Hepatocyte (in vitro differentiated cells): Measurements from ENCODE around the gene GPATCH4. TPM values are rescaled to one million over a fixed set of nuclear protein-coding genes. Genes with fewer than 3 reads are reported as not detected.
"Not testable (repeated sequence)": the region's sequence is repeated elsewhere in the genome, so short reads cannot be mapped to it uniquely, and the experiment has no call there.

Experiments used
- DNase-seq: peaks from one replicate; pipeline ENCODE4 v3.0.0-alpha.2; 2016; ENCODE audit warnings: low spot score
- H2AFZ ChIP-seq: fragments of 200-600 bp; sonication (generic); 2 replicates; pipeline ENCODE4 v1.6.0; 2016; ENCODE audit warnings: antibody characterized with exemption, mild to moderate bottlenecking
- H3K27ac ChIP-seq: fragments of 200-600 bp; sonication (generic); 2 replicates; pipeline ENCODE4 v1.5.1; 2016; ENCODE audit warnings: mild to moderate bottlenecking
- H3K27me3 ChIP-seq: fragments of 200-600 bp; sonication (generic); 2 replicates; pipeline ENCODE4 v1.6.1; 2016
- H3K36me3 ChIP-seq: fragments of 200-600 bp; sonication (generic); replicated peaks from 2 replicates; pipeline ENCODE4 v1.5.1; 2016; ENCODE audit warnings: low read depth; ENCODE audit not compliant: insufficient read depth
- H3K4me1 ChIP-seq: fragments of 200-600 bp; sonication (generic); 2 replicates; pipeline ENCODE4 v1.5.1; 2016; ENCODE audit warnings: mild to moderate bottlenecking, moderate library complexity; ENCODE audit not compliant: insufficient read depth
- H3K4me2 ChIP-seq: fragments of 200-600 bp; sonication (generic); 2 replicates; pipeline ENCODE4 v1.6.0; 2016
- H3K4me3 ChIP-seq: fragments of 200-600 bp; sonication (generic); 2 replicates; pipeline ENCODE4 v1.5.1; 2016; ENCODE audit warnings: mild to moderate bottlenecking
- H3K79me2 ChIP-seq: fragments of 200-600 bp; sonication (generic); 2 replicates; pipeline ENCODE4 v1.6.0; 2017; ENCODE audit warnings: mild to moderate bottlenecking
- H3K9me2 ChIP-seq: fragments of 200-600 bp; sonication (generic); replicated peaks from 2 replicates; pipeline ENCODE4 v1.6.0; 2017; ENCODE audit warnings: mild to moderate bottlenecking; ENCODE audit not compliant: insufficient read depth
- H3K9me3 ChIP-seq: fragments of 200-600 bp; sonication (generic); 2 replicates; pipeline ENCODE4 v1.5.1; 2016; ENCODE audit warnings: low read depth, mild to moderate bottlenecking
- H4K20me1 ChIP-seq: fragments of 200-600 bp; sonication (generic); 2 replicates; pipeline ENCODE4 v1.6.0; 2016; ENCODE audit warnings: mild to moderate bottlenecking; ENCODE audit not compliant: insufficient read depth, poor library complexity, severe bottlenecking
- CTCF ChIP-seq: fragments of 200-600 bp; sonication (generic); IDR thresholded peaks from 2 replicates; pipeline ENCODE4 v1.5.1; 2016; ENCODE audit warnings: antibody characterized with exemption, mild to moderate bottlenecking; ENCODE audit not compliant: poor library complexity
- EZH2 ChIP-seq: fragments of 200-600 bp; sonication (generic); IDR thresholded peaks from 2 replicates; pipeline ENCODE4 v1.6.1; 2016; ENCODE audit warnings: antibody characterized with exemption, mild to moderate bottlenecking, borderline replicate concordance
- EZH2phosphoT487 ChIP-seq: fragments of 200-600 bp; sonication (generic); IDR thresholded peaks from one replicate; pipeline ENCODE4 v1.6.1; 2018; ENCODE audit warnings: antibody characterized with exemption, mild to moderate bottlenecking, low read depth, moderate library complexity; ENCODE audit not compliant: unreplicated experiment, severe bottlenecking
- WGBS: methylation state at CpG from one replicate; pipeline ENCODE4 v1.1.6; 2016; ENCODE audit warnings: low lambda C conversion rate; ENCODE audit errors: missing lambda C conversion rate; 5-methylcytosine and 5-hydroxymethylcytosine counted together
- polyA plus RNA-seq: library from polyadenylated mRNA; unstranded; fragments of >200 nt; fragmentation: Nextera tagmentation; extraction: Ambion mirVana; gene quantifications from 2 replicates; pipeline ENCODE4 v1.2.1, GENCODE V29; 2016
- total RNA-seq: library from RNA; depleted of rRNA; stranded (reverse); fragments of >200 nt; gene quantifications from 2 replicates; pipeline ENCODE4 v1.2.3, GENCODE V29; 2014

Gene GPATCH4
- total and polyA plus RNA-seq, 2 experiments from 2014 or later: 5.6 to 28.3 TPM

- H3K9me2 ChIP-seq: no peaks in the 10 kb centered on the region
- no peaks in the 10 kb centered on the region for H3K36me3 ChIP-seq
- TF ChIP-seq EZH2: no peak
- no peak for TF ChIP-seq EZH2phosphoT487
- no peaks in the 10 kb centered on the region for H3K79me2 ChIP-seq
- H3K4me1 ChIP-seq: no peaks in the 10 kb centered on the region
- WGBS: 74% methylated on average over 2 of the region's 2 CpGs
- no peaks in the 10 kb centered on the region for H4K20me1 ChIP-seq
- DNase-seq: no peak
- no peaks in the 10 kb centered on the region for H3K27me3 ChIP-seq
- H3K4me3 ChIP-seq: no peak overlapping the region
- no peak overlapping the region for H2AFZ ChIP-seq
- H3K27ac ChIP-seq: no peak overlapping the region
- no peaks in the 10 kb centered on the region for H3K9me3 ChIP-seq
- no peak overlapping the region for H3K4me2 ChIP-seq
These were observed 45.6 kb downstream of the GPATCH4 start for GRCh38 chr1:156555715-156556114.

GRCh38 chr1:156554971-156555370 lies 46.3 kb downstream of the GPATCH4 start:
- Histone ChIP-seq H3K9me2 (no peaks in the 10 kb centered on the region), H3K4me3 (no peak overlapping the region), H3K79me2 (no peaks in the 10 kb centered on the region), H3K27ac (no peak overlapping the region), H4K20me1 (no peaks in the 10 kb centered on the region), H3K4me1 (no peaks in the 10 kb centered on the region), H3K4me2 (no peak overlapping the region), H3K27me3 (no peaks in the 10 kb centered on the region), H3K36me3 (no peaks in the 10 kb centered on the region), H3K9me3 (no peaks in the 10 kb centered on the region), H2AFZ (no peak overlapping the region)
- DNase-seq: no peak
- WGBS: 84% methylated on average over 8 of the region's 8 CpGs
- TF ChIP-seq EZH2 (no peak), EZH2phosphoT487 (no peak), CTCF (no peak)

- 96% methylated on average over 6 of the region's 6 CpGs for WGBS
- no peaks in the 10 kb centered on the region for H4K20me1 ChIP-seq
These were observed 47.3 kb downstream of the GPATCH4 start for GRCh38 chr1:156553860-156554485.

GRCh38 chr1:156552937-156553336 lies 48.3 kb downstream of the GPATCH4 start:
- 92% methylated on average over 4 of the region's 4 CpGs for WGBS
- not testable (repeated sequence) for H3K27me3 ChIP-seq, H3K9me3 ChIP-seq, H2AFZ ChIP-seq, DNase-seq, H3K79me2 ChIP-seq, H3K36me3 ChIP-seq, H3K4me3 ChIP-seq, H3K27ac ChIP-seq, H3K9me2 ChIP-seq, H3K4me1 ChIP-seq, H4K20me1 ChIP-seq, H3K4me2 ChIP-seq

More at GRCh38 chr1:156553860-156554485, 47.3 kb downstream of the GPATCH4 start:
- H3K9me3 ChIP-seq: no peaks in the 10 kb centered on the region
- TF ChIP-seq CTCF (no peak), EZH2phosphoT487 (no peak), EZH2 (no peak)
- H3K9me2 ChIP-seq: no peaks in the 10 kb centered on the region
- H3K27ac ChIP-seq: no peak overlapping the region
- H3K36me3 ChIP-seq: no peaks in the 10 kb centered on the region
- no peak for DNase-seq
- no peaks in the 10 kb centered on the region for H3K79me2 ChIP-seq
- no peak overlapping the region for H3K4me2 ChIP-seq
- no peaks in the 10 kb centered on the region for H3K27me3 ChIP-seq
- H3K4me1 ChIP-seq: no peaks in the 10 kb centered on the region
- H3K4me3 ChIP-seq: no peak overlapping the region
- no peak overlapping the region for H2AFZ ChIP-seq
